Measurements from ENCODE around the gene NFKBIE.

GRCh38 chr6:44307217-44307616, 41.9 kb upstream of the NFKBIE start:
- TF ChIP-seq, protein P1, sequence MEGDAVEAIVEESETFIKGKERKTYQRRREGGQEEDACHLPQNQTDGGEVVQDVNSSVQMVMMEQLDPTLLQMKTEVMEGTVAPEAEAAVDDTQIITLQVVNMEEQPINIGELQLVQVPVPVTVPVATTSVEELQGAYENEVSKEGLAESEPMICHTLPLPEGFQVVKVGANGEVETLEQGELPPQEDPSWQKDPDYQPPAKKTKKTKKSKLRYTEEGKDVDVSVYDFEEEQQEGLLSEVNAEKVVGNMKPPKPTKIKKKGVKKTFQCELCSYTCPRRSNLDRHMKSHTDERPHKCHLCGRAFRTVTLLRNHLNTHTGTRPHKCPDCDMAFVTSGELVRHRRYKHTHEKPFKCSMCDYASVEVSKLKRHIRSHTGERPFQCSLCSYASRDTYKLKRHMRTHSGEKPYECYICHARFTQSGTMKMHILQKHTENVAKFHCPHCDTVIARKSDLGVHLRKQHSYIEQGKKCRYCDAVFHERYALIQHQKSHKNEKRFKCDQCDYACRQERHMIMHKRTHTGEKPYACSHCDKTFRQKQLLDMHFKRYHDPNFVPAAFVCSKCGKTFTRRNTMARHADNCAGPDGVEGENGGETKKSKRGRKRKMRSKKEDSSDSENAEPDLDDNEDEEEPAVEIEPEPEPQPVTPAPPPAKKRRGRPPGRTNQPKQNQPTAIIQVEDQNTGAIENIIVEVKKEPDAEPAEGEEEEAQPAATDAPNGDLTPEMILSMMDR (IDR thresholded peaks at IDR 0.05): no peak
- TF ChIP-seq POLR2A (IDR thresholded peaks at IDR 0.05): no peak

Measured in uterus (tissue), 2 donors.